Nephron progenitor cell (in vitro differentiated cells): ENCODE results near the gene DCDC2C.

Experiments used
- DNase-seq: peaks from one replicate; pipeline ENCODE4 v3.0.0; 2021
- H3K27ac Mint-ChIP-seq: 2 replicates; pipeline ENCODE4 v1.8.0; 2021; ENCODE audit warnings: mild to moderate bottlenecking, moderate library complexity, mixed read lengths
- H3K27me3 Mint-ChIP-seq: 2 replicates; pipeline ENCODE4 v1.8.0; 2021; ENCODE audit warnings: mild to moderate bottlenecking, low read depth, mixed read lengths; ENCODE audit not compliant: poor library complexity
- H3K36me3 Mint-ChIP-seq: 2 replicates; pipeline ENCODE4 v1.8.0; 2021; ENCODE audit warnings: low read depth, mixed read lengths
- H3K4me1 Mint-ChIP-seq: 2 replicates; pipeline ENCODE4 v1.8.0; 2021; ENCODE audit warnings: mixed read lengths
- H3K4me3 Mint-ChIP-seq: 2 replicates; pipeline ENCODE4 v1.8.0; 2021; ENCODE audit warnings: mild to moderate bottlenecking, moderate library complexity, mixed read lengths
- H3K9me3 Mint-ChIP-seq: 2 replicates; pipeline ENCODE4 v1.8.0; 2021; ENCODE audit warnings: mild to moderate bottlenecking, moderate library complexity, mixed read lengths
- TF ChIP-seq, protein P1 (sequence below): fragments of 200-600 bp; sonication (generic); IDR thresholded peaks from 2 replicates; pipeline ENCODE4 v1.5.0; 2021; ENCODE audit warnings: antibody characterized with exemption

Gene DCDC2C

DNA sequence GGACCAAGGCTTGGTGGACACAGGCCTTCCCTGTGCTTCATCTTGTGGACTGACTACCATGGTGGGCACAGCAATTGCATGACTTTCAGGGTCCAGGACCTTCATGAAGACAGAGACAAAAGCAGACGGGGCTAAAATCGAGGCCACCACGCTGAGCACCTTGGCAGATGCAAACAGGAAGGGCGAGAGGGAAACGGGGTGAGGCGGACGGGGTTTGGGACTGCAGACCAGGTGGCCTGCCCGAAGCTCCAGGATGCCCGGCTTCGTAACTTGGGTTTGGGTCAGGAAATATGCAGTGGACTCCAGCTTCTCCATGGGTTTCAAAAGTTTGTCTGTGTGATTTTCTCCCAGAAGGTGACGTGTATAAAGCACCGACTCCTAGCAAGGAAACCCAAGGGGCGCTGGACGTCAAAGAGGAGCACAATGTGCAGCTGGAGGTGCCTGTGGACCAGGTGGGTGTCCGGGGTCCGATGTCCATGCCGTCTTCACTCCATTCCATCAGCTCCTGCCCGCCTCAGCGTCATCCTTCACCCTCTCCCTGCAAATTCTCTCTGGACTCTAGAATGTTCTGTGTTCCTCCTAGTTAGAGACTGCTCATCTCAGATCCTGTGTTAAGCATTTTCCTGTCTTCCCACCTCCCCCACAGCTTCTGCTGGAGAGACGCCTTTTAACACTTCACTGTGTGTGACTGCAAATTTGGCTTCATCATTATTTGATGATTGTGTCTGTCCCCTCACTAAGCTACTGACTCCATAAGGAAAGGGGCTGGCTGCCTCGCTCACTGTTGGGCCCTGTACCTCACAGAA lies 65.8 kb downstream of the DCDC2C start:
- Mint-ChIP-seq H3K27ac (no peak overlapping the region), H3K27me3 (peaks cover 39% of the 10 kb centered on the region), H3K4me1 (no peaks in the 10 kb centered on the region), H3K4me3 (no peak overlapping the region), H3K36me3 (no peaks in the 10 kb centered on the region), H3K9me3 (no peaks in the 10 kb centered on the region)
- TF ChIP-seq, protein P1, sequence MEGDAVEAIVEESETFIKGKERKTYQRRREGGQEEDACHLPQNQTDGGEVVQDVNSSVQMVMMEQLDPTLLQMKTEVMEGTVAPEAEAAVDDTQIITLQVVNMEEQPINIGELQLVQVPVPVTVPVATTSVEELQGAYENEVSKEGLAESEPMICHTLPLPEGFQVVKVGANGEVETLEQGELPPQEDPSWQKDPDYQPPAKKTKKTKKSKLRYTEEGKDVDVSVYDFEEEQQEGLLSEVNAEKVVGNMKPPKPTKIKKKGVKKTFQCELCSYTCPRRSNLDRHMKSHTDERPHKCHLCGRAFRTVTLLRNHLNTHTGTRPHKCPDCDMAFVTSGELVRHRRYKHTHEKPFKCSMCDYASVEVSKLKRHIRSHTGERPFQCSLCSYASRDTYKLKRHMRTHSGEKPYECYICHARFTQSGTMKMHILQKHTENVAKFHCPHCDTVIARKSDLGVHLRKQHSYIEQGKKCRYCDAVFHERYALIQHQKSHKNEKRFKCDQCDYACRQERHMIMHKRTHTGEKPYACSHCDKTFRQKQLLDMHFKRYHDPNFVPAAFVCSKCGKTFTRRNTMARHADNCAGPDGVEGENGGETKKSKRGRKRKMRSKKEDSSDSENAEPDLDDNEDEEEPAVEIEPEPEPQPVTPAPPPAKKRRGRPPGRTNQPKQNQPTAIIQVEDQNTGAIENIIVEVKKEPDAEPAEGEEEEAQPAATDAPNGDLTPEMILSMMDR = no peak
- DNase-seq = no peak

DNA sequence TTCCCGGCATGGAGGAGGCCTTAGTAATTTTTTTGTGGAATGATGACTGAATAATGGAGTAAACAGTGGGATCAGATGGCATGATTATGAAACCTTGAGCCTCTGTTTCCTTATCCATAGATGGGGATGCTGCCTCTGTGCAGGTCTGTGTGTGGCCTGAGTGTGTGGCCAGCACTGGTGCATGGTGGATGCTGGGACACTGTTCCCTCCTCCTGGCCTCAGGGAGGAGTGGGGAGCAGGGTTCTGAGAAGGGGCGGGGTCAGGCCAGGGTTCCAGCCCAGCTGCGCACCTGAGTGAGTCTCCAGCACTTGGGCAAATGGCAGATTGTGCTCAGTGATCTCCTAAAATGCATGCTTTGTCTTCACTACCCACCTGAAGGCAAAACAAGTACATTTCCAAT lies 66.4 kb downstream of the DCDC2C start:
- TF ChIP-seq, protein P1 = no peak
- peaks cover 39% of the 10 kb centered on the region for H3K27me3 Mint-ChIP-seq
- no peak for DNase-seq
- H3K4me1 Mint-ChIP-seq = no peaks in the 10 kb centered on the region
- H3K9me3 Mint-ChIP-seq = no peaks in the 10 kb centered on the region
- no peak overlapping the region for H3K27ac Mint-ChIP-seq
- no peak overlapping the region for H3K4me3 Mint-ChIP-seq
- no peaks in the 10 kb centered on the region for H3K36me3 Mint-ChIP-seq

DNA sequence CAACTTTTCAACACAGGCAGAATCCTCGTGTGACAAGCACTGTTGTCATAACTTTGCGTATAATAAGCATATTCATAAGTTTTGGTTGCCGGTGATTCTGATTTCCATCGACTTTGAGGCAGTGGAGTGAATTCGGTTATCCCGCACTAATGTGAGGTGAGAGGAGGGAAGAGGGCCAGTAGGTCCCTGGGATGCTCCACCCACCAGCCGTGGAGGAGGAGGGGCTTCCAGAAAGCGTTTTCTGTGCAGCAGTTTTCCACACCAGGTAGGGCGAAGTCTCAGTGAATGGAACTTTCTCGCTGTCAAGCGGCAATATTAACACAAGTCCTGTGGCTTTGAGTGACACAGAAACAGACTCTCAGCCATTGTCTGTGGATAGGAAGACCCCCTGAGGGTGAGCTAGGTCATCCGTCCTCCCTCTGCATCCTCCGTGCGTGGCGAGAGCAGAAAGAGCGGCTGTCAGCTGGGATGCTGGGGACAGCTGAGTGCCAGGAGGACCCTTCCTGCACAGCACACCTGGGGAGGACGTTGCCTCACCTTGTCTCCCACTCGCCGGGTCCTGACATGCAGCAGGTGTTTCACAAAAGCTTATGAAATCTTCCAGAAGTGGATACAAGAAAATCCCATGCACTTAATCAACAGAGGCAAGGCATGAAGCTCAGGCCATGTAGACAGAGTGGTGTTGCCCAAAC lies 67.5 kb downstream of the DCDC2C start:
- H3K27me3 Mint-ChIP-seq = peaks cover 30% of the 10 kb centered on the region
- no peaks in the 10 kb centered on the region for H3K4me1 Mint-ChIP-seq
- H3K27ac Mint-ChIP-seq = no peak overlapping the region
- no peak for DNase-seq
- H3K36me3 Mint-ChIP-seq = no peaks in the 10 kb centered on the region
- no peaks in the 10 kb centered on the region for H3K9me3 Mint-ChIP-seq
- TF ChIP-seq, protein P1 = no peak
- H3K4me3 Mint-ChIP-seq = no peak overlapping the region

DNA sequence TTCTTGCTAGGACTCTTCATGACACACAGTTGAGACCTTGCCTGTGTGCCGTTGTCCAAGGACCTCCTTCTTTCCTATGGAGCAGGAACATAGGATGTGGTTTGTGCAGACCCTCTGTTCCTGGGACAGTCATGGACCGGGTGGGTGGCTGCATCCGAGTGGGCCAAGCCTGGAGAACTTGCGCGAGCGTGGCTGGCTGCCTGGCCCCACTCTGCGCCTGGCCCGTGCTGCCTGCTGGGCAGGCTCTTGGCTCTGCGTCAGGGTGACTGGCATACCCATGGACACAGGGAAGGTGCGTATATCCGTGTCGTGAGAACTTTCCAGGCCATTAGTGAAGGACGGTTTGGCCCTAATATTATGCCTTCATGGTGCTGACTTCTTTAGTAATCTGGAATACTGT lies 68.2 kb downstream of the DCDC2C start:
- no peak for DNase-seq
- TF ChIP-seq, protein P1 = no peak
- H3K27me3 Mint-ChIP-seq = peaks cover 36% of the 10 kb centered on the region
- no peaks in the 10 kb centered on the region for H3K9me3 Mint-ChIP-seq
- H3K36me3 Mint-ChIP-seq = no peaks in the 10 kb centered on the region
- no peak overlapping the region for H3K27ac Mint-ChIP-seq
- no peak overlapping the region for H3K4me3 Mint-ChIP-seq
- H3K4me1 Mint-ChIP-seq = no peaks in the 10 kb centered on the region

DNA sequence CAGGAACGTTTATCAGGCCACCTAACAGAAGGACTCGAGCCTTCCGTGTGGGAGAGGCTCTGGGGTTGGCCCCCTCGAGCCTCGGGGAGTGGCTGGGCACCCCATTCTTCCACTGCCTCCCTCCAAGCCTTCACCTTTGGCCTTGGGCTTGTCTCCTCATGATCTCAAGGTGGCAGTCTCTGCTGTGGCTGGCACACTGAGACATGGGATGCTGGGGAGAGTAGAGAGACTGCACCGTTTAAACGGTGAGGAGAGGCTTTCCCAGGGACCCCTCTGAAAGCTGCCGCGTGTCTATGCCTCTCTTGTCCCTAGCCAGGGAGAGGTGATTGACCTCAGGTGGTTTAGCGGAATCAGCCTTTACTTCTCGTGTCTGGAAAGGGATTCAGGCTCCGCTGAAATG lies 71.0 kb downstream of the DCDC2C start:
- H3K4me3 Mint-ChIP-seq = no peak overlapping the region

More for the DNA sequence above, 71.0 kb downstream of the DCDC2C start:
- H3K4me1 Mint-ChIP-seq = peaks cover 13% of the 10 kb centered on the region
- no peak for DNase-seq
- H3K36me3 Mint-ChIP-seq = no peaks in the 10 kb centered on the region
- H3K27me3 Mint-ChIP-seq = peaks cover 24% of the 10 kb centered on the region
- TF ChIP-seq, protein P1 = no peak
- no peaks in the 10 kb centered on the region for H3K9me3 Mint-ChIP-seq
- H3K27ac Mint-ChIP-seq = no peak overlapping the region
